OCI-LY7 (cell line): ENCODE results near the gene HELZ.

Source experiments
- CTCF ChIP-seq: fragments of 200-600 bp; sonication (generic); conservative IDR thresholded peaks from 2 replicates; pipeline ENCODE4 v1.5.1; 2014; ENCODE audit warnings: mild to moderate bottlenecking, antibody characterized with exemption, low read length, moderate library complexity, mixed read lengths
- EZH2phosphoT487 ChIP-seq: fragments of 200-600 bp; sonication (generic); IDR thresholded peaks from 2 replicates; pipeline ENCODE4 v1.6.1; 2018; ENCODE audit warnings: low read depth, borderline replicate concordance, mild to moderate bottlenecking, mixed run types, antibody characterized with exemption, low read length, moderate library complexity, mixed read lengths

- TF ChIP-seq CTCF = no peak
- no peak for TF ChIP-seq EZH2phosphoT487
Measured at GRCh38 chr17:67178555-67178954, 66.4 kb downstream of the HELZ start.
